Left lung (tissue), 10 donors: Measurements from ENCODE around the gene POLR1A. TPM values are rescaled to one million over a fixed set of nuclear protein-coding genes. Genes with fewer than 3 reads are reported as not detected.

Experiments
- ATAC-seq: fragments of 200-7000 bp; cut with Tn5 transposase; one replicate; pipeline ENCODE4 v1.9.1; 2020; ENCODE audit warnings: moderate library complexity
- DNase-seq, 4 donors: peaks; one replicate each; pipeline ENCODE4 v3.0.0-alpha.2; 2013 to 2020
- H3K27ac ChIP-seq, 2 donors: fragments of 200-600 bp; sonication (generic) in 1 of 2; one replicate each; pipeline versions ENCODE4 v1.5.0 to v1.8.0; 2020 to 2021
- H3K27me3 ChIP-seq, 2 donors: fragments of 200-600 bp; sonication (generic) in 1 of 2; one replicate each; pipeline versions ENCODE4 v1.5.0 to v1.8.0; 2020 to 2021
- H3K36me3 ChIP-seq, 2 donors: fragments of 200-600 bp; sonication (generic) in 1 of 2; one replicate each; pipeline versions ENCODE4 v1.5.0 to v1.8.0; 2020 to 2021
- H3K4me1 ChIP-seq, 2 donors: fragments of 200-600 bp; one replicate each; pipeline ENCODE4 v1.8.0; 2021
- H3K4me3 ChIP-seq, 2 donors: fragments of 200-600 bp; sonication (generic) in 1 of 2; one replicate each; pipeline versions ENCODE4 v1.5.0 to v1.8.0; 2020 to 2021; ENCODE audit warnings: mild to moderate bottlenecking in 1 of 2
- H3K9me3 ChIP-seq, 2 donors: fragments of 200-600 bp; sonication (generic) in 1 of 2; one replicate each; pipeline versions ENCODE4 v1.5.0 to v1.8.0; 2020 to 2021
- intact Hi-C, 2 donors: fragments of 100-400 bp; cut with DNase I; formaldehyde crosslinking; loops; one replicate each; pipeline versions ENCODE4 v1.11.2 to v1.14.2; 2022
- polyA plus RNA-seq, 6 donors: library from polyadenylated mRNA; unstranded; fragments of 120-200 nt; gene quantifications; one replicate each; pipeline ENCODE4 v1.2.1, GENCODE V29; 2013; ENCODE audit not compliant: insufficient read length in 6 of 6
- total RNA-seq, 2 donors: library from RNA; stranded (reverse); fragmentation: NEBNext Ultra II Directional; extraction: Animal tissue kit (Norgen Biotek cat#: 25700); gene quantifications; one replicate each; pipeline ENCODE4 v1.2.1, GENCODE V29; 2021
- TF ChIP-seq, protein P1 (sequence below), 2 donors: fragments of 200-600 bp; sonication (generic) in 1 of 2; IDR thresholded peaks; one replicate each; pipeline versions ENCODE4 v1.5.0 to v1.8.0; 2021; ENCODE audit warnings: antibody characterized with exemption in 2 of 2
- donor health status: DM: no; HTN: yes; CAD: no.
- donor health status: DM: no; HTN: no; CAD: no.

POLR1A gene
- total and polyA plus RNA-seq, 8 donors, result 18.6 to 34.7 (median 21.9) TPM

DNA sequence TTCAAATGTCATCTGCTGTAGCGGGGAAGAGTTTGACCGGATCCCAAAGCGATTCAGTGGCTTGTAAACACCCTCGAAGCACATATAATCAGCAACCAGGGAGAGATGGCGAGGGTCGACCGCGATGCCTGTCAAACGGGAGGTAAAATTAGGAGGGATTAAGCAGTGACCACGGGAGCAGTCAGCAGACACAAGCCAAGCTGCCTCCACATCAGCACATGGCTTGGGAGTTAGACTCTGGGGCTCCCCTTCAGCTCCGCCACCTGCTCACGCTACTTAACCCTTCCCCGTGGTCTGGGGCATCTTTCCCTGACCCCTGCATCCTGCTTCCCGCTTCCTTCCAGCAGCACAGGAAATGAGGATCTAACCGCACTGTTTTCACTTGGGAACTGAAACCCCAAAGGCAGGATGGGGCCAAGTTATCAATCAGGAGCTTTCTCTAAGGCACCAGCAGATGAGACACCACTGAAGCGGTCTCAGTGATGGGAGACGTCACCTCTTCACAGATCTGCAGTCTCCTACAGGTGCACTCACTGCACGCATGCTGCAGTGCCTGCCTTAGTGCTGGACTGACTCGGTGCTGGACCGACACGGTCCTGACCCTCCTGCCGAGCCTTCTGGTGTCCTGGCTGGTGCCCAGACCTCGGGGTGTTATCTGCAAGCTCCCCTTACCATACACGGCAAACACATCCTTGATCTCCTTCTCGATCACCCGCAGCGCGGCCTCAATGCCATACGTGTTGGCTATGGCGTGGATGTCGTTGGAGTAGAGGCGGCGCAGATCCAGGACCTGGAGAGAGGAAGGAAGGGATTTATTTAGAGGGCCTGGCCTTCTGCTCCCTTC lies 77.5 kb downstream of the POLR1A start:
- Histone ChIP-seq H3K36me3 (peaks cover 0 to 92% of the 10 kb centered on the region in 2 donors), H3K27me3 (no peaks in the 10 kb centered on the region), H3K9me3 (no peaks in the 10 kb centered on the region), H3K4me3 (no peak overlapping the region), H3K27ac (no peak overlapping the region), H3K4me1 (no peaks in the 10 kb centered on the region)
- TF ChIP-seq, protein P1, sequence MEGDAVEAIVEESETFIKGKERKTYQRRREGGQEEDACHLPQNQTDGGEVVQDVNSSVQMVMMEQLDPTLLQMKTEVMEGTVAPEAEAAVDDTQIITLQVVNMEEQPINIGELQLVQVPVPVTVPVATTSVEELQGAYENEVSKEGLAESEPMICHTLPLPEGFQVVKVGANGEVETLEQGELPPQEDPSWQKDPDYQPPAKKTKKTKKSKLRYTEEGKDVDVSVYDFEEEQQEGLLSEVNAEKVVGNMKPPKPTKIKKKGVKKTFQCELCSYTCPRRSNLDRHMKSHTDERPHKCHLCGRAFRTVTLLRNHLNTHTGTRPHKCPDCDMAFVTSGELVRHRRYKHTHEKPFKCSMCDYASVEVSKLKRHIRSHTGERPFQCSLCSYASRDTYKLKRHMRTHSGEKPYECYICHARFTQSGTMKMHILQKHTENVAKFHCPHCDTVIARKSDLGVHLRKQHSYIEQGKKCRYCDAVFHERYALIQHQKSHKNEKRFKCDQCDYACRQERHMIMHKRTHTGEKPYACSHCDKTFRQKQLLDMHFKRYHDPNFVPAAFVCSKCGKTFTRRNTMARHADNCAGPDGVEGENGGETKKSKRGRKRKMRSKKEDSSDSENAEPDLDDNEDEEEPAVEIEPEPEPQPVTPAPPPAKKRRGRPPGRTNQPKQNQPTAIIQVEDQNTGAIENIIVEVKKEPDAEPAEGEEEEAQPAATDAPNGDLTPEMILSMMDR (IDR thresholded peaks at IDR 0.05), result no peak
- intact Hi-C loops, result no loop called here
- ATAC-seq (no peak), DNase-seq (no peak)

DNA sequence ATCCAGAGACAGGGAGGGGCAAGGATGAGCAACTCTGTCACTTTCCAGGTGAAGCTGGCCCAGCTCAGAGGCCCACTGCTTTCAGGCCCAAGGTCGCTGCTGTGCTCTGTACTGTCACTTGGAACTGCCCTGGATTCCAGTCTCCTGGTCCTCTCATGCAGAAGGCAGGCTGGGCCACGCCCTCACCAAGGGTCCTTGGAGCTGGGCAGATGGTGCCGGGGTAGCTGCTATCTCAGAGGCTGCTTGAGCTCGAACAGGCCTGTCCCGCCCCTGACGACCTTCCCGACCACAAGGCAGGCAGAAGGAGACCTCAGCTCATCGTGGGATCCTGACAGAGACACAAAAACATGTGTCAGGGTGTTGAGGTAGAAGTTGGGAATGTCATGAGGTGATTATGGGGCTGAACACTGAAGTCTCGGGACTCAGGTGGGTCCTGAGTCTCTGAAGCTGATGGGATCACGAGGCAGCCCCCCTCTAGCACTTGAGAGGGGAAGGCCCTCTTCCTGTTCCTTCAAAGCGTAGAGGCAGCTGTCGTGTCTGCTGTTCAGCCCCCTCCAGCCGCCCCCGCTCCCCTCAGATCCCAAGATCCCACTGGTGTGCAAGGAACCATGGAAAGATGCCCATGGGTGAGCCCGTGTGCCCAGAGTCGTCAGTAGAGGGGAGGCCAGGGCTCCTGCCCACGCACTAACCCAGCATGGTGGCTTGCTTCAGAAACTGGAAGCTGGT lies 78.3 kb downstream of the POLR1A start:
- intact Hi-C loops, result no loop called here
- H3K27ac ChIP-seq, result no peak overlapping the region
- peaks cover 0 to 85% of the 10 kb centered on the region in 2 donors for H3K36me3 ChIP-seq

DNA sequence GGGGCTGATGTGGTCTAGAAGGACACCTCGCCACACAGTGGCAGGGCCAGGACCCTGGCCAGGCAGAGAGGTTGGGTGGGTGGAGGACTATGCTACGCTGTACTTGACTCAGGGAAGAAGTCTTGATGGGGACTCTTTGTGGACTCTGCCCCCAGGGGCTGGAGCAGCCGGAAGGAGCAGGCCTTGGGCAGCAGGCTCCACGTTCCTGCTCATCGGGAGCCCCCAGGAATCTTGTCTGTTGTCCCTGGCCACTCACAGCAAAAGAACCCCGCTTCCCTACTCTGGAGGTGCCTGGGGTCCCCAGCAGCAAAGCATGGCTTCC lies 79.0 kb downstream of the POLR1A start:
- DNase-seq (peak in 1 of 4 donors; percentile 18), ATAC-seq (no peak)
- Histone ChIP-seq H3K4me1 (no peaks in the 10 kb centered on the region), H3K27me3 (no peaks in the 10 kb centered on the region), H3K4me3 (no peak overlapping the region), H3K9me3 (no peaks in the 10 kb centered on the region), H3K27ac (no peak overlapping the region), H3K36me3 (peaks cover 0 to 78% of the 10 kb centered on the region in 2 donors)
- intact Hi-C loops, result no loop called here
- TF ChIP-seq, protein P1 (IDR thresholded peaks at IDR 0.05), result no peak

More for the DNA sequence above, 78.3 kb downstream of the POLR1A start:
- no peaks in the 10 kb centered on the region for H3K27me3 ChIP-seq
- no peaks in the 10 kb centered on the region for H3K4me1 ChIP-seq
- TF ChIP-seq, protein P1 (IDR thresholded peaks at IDR 0.05), result no peak
- H3K9me3 ChIP-seq, result no peaks in the 10 kb centered on the region
- no peak for DNase-seq
- no peak overlapping the region for H3K4me3 ChIP-seq
- ATAC-seq, result no peak

DNA sequence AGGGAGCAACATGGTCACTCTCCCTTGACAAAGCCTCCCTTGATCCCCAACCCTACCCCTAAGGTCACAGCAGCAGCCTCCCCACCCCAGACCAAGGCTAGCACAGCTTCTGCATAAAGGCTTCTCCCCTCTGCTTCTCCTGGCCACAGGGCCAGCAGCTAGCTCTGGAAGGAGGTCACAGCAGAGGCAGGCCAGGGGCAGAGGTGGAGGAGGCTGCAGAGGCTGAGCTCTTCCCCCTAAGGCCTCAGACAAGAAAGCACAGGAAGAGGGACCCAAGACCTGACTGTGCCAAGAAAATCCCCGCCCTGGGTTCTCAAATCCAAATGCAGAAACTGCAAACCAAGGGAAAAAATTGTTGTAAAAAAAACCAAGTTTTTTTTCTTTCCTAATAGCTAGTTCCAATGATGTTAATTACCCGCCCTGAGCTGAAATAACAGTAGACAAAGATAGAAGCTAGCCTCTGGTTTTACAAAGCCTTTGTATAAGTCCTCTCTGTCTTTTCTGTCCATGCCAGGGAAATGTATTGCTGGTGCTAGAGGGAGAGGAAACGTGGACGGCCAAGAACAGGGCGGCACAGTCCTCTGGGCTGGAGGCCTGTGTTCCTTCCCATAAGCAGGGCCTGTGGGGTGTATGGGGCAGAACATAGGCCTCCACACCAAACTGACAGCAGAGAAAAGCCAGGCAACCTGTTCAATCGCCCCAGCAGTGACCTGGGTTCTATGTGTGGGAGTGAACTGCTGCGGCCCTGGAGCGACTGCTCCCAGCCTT lies 79.5 kb downstream of the POLR1A start:
- DNase-seq (peak in 1 of 4 donors; percentile 21), ATAC-seq (no peak)
- Histone ChIP-seq H3K4me3 (no peak overlapping the region), H3K4me1 (no peaks in the 10 kb centered on the region), H3K27me3 (no peaks in the 10 kb centered on the region), H3K27ac (no peak overlapping the region), H3K36me3 (peaks cover 0 to 73% of the 10 kb centered on the region in 2 donors), H3K9me3 (no peaks in the 10 kb centered on the region)
- TF ChIP-seq, protein P1 (IDR thresholded peaks at IDR 0.05), result no peak
- intact Hi-C loops, result no loop called here
